CD14-positive monocyte (primary cell): ENCODE measurements around the gene ZFP57. TPM values are rescaled to one million over a fixed set of nuclear protein-coding genes. Genes with fewer than 3 reads are reported as not detected.

Experiments used
- DNase-seq, 3 donors: peaks; one replicate each; pipeline ENCODE4 v3.0.0-alpha.2; 2011 to 2022
- H2AFZ ChIP-seq: 2 replicates; pipeline ENCODE4 v1.6.0; 2012; ENCODE audit warnings: mild to moderate bottlenecking, low read depth, low read length, inconsistent platforms; ENCODE audit not compliant: insufficient read depth, poor library complexity, severe bottlenecking
- H3K27ac ChIP-seq, 2 donors: 1 replicate in 1 of 2; 2 replicates in 1 of 2; pipeline ENCODE4 v1.5.1; 2012 to 2013; ENCODE audit warnings: low read length in 2 of 2, control low read depth in 1 of 2, inconsistent platforms in 1 of 2, low read depth in 1 of 2, mild to moderate bottlenecking in 1 of 2
- H3K27me3 ChIP-seq, 2 donors: one replicate each; pipeline versions ENCODE4 v1.6.0 to v1.6.1; 2011 to 2013; ENCODE audit warnings: low read length in 2 of 2; ENCODE audit not compliant: control insufficient read depth in 2 of 2, insufficient read depth in 2 of 2
- H3K36me3 ChIP-seq, 2 donors: replicated peaks in 1 of 2; 1 replicate in 1 of 2; 2 replicates in 1 of 2; pipeline versions ENCODE4 v1.5.1 to v1.6.1; 2012 to 2013; ENCODE audit warnings: low read length in 2 of 2, control low read depth in 1 of 2, inconsistent platforms in 1 of 2, mild to moderate bottlenecking in 1 of 2; ENCODE audit not compliant: insufficient read depth in 2 of 2, control insufficient read depth in 1 of 2
- H3K4me1 ChIP-seq, 2 donors: 1 replicate in 1 of 2; 2 replicates in 1 of 2; pipeline versions ENCODE4 v1.5.1 to v1.6.1; 2012 to 2013; ENCODE audit warnings: low read length in 2 of 2, control low read depth in 1 of 2, inconsistent platforms in 1 of 2, mild to moderate bottlenecking in 1 of 2, moderate library complexity in 1 of 2; ENCODE audit not compliant: insufficient read depth in 2 of 2, control insufficient read depth in 1 of 2
- H3K4me2 ChIP-seq: replicated peaks from 2 replicates; pipeline ENCODE3; 2012; ENCODE audit warnings: low read length, moderate library complexity, mild to moderate bottlenecking; ENCODE audit not compliant: poor library complexity, severe bottlenecking; ENCODE audit errors: extremely low read depth
- H3K4me3 ChIP-seq, 3 experiments: fragments of 200-600 bp in 1 of 3; sonication (generic) in 1 of 3; replicated peaks in 1 of 3; 1 replicate in 2 of 3; 2 replicates in 1 of 3; pipeline ENCODE4 v1.5.1; 2011 to 2013; ENCODE audit warnings: low read length in 3 of 3, mild to moderate bottlenecking in 3 of 3, control low read depth in 2 of 3, low read depth in 2 of 3, inconsistent platforms in 1 of 3, moderate library complexity in 1 of 3
- H3K79me2 ChIP-seq: 2 replicates; pipeline ENCODE4 v1.6.0; 2012; ENCODE audit warnings: mild to moderate bottlenecking, control low read depth, inconsistent platforms, low read length, moderate library complexity; ENCODE audit not compliant: insufficient read depth
- H3K9ac ChIP-seq: 2 replicates; pipeline ENCODE4 v1.6.0; 2017; ENCODE audit warnings: low read length, mild to moderate bottlenecking; ENCODE audit not compliant: insufficient read depth, poor library complexity, severe bottlenecking
- H3K9me3 ChIP-seq, 2 donors: replicated peaks in 1 of 2; 1 replicate in 1 of 2; 2 replicates in 1 of 2; pipeline versions ENCODE4 v1.5.1 to v1.6.1; 2012 to 2013; ENCODE audit warnings: low read length in 2 of 2, control low read depth in 1 of 2; ENCODE audit not compliant: control insufficient read depth in 1 of 2, insufficient read depth in 1 of 2
- H4K20me1 ChIP-seq: 2 replicates; pipeline ENCODE4 v1.6.0; 2012; ENCODE audit warnings: mild to moderate bottlenecking, low read length, control low read depth, moderate library complexity; ENCODE audit not compliant: insufficient read depth
- H3K27ac Mint-ChIP-seq, 7 donors: one replicate each; pipeline ENCODE4 v1.8.0; 2020; ENCODE audit warnings: mild to moderate bottlenecking in 7 of 7, mixed read lengths in 7 of 7, moderate library complexity in 6 of 7, inconsistent platforms in 2 of 7
- H3K27me3 Mint-ChIP-seq, 3 donors: one replicate each; pipeline ENCODE4 v1.8.0; 2021 to 2022; ENCODE audit warnings: low read depth in 3 of 3, mild to moderate bottlenecking in 3 of 3, mixed read lengths in 3 of 3, moderate library complexity in 3 of 3, inconsistent platforms in 1 of 3
- H3K36me3 Mint-ChIP-seq, 2 donors: one replicate each; pipeline ENCODE4 v1.8.0; 2020; ENCODE audit warnings: mixed read lengths in 2 of 2, inconsistent platforms in 1 of 2, mild to moderate bottlenecking in 1 of 2
- H3K4me1 Mint-ChIP-seq: one replicate; pipeline ENCODE4 v1.8.0; 2020; ENCODE audit warnings: mild to moderate bottlenecking, mixed read lengths
- H3K4me3 Mint-ChIP-seq, 2 donors: one replicate each; pipeline ENCODE4 v1.8.0; 2020; ENCODE audit warnings: mild to moderate bottlenecking in 2 of 2, mixed read lengths in 2 of 2, moderate library complexity in 1 of 2
- H3K9me3 Mint-ChIP-seq, 7 donors: one replicate each; pipeline ENCODE4 v1.8.0; 2020 to 2022; ENCODE audit warnings: mixed read lengths in 7 of 7, mild to moderate bottlenecking in 6 of 7, moderate library complexity in 6 of 7, inconsistent platforms in 2 of 7
- WGBS: methylation state at CpG from one replicate; pipeline ENCODE4 v1.1.5; 2013; ENCODE audit warnings: missing lambda C conversion rate; ENCODE audit not compliant: insufficient coverage; 5-methylcytosine and 5-hydroxymethylcytosine counted together
- intact Hi-C, 2 donors: fragments of 100-400 bp; cut with micrococcal nuclease; formaldehyde crosslinking; loops; one replicate each; pipeline versions ENCODE4 v1.15.0 to v1.15.1; 2023
- polyA plus RNA-seq, 3 donors: library from polyadenylated mRNA; depleted of rRNA in 1 of 3; unstranded in 2 of 3; stranded (reverse) in 1 of 3; fragments of 300-500 nt in 2 of 3; fragments of >200 nt in 1 of 3; fragmentation: Illumina TruSeq in 2 of 3; gene quantifications; 1 replicate in 2 of 3; 2 replicates in 1 of 3; pipeline ENCODE4 v1.2.3, GENCODE V29; 2012 to 2021
- TF ChIP-seq, protein P1 (sequence below): fragments of 200-600 bp; IDR thresholded peaks from one replicate; pipeline ENCODE4 v1.8.0; 2022; ENCODE audit warnings: antibody characterized with exemption, mild to moderate bottlenecking

ZFP57 gene
- polyA plus RNA-seq, 3 donors: 0.72 TPM; not detected in 2

- DNase-seq: no peak
Observed at GRCh38 chr6:29661071-29661470, 19.9 kb downstream of the ZFP57 start.

GRCh38 chr6:29656798-29657197 is 24.2 kb downstream of the ZFP57 start, which contains the start of gene MOG:
MOG (plus strand) TSS chr6:29657092; CDS start chr6:29657210, 118 bp downstream.
- Histone ChIP-seq H3K36me3 (no peaks in the 10 kb centered on the region), H4K20me1 (no peaks in the 10 kb centered on the region), H2AFZ (no peak within 1 kb of the TSS), H3K9ac (no peak within 1 kb of the TSS), H3K4me3 (no peak within 1 kb of the TSS), H3K79me2 (no peaks in the 10 kb centered on the region), H3K27ac (no peak within 1 kb of the TSS), H3K9me3 (no peaks in the 10 kb centered on the region), H3K27me3 (peaks cover 0 to 28% of the 10 kb centered on the region in 2 donors), H3K4me1 (no peaks in the 10 kb centered on the region), H3K4me2 (no peak within 1 kb of the TSS)
- Mint-ChIP-seq H3K9me3 (peaks cover 0 to 3% (median 0%) of the 10 kb centered on the region in 7 donors), H3K27ac (no peak within 1 kb of the TSS), H3K4me3 (peak within 1 kb of the TSS in 1 of 2 donors; percentile 19), H3K36me3 (no peaks in the 10 kb centered on the region), H3K27me3 (peaks cover 14 to 24% (median 20%) of the 10 kb centered on the region in 3 donors), H3K4me1 (peaks cover 3% of the 10 kb centered on the region)
- TF ChIP-seq, protein P1, sequence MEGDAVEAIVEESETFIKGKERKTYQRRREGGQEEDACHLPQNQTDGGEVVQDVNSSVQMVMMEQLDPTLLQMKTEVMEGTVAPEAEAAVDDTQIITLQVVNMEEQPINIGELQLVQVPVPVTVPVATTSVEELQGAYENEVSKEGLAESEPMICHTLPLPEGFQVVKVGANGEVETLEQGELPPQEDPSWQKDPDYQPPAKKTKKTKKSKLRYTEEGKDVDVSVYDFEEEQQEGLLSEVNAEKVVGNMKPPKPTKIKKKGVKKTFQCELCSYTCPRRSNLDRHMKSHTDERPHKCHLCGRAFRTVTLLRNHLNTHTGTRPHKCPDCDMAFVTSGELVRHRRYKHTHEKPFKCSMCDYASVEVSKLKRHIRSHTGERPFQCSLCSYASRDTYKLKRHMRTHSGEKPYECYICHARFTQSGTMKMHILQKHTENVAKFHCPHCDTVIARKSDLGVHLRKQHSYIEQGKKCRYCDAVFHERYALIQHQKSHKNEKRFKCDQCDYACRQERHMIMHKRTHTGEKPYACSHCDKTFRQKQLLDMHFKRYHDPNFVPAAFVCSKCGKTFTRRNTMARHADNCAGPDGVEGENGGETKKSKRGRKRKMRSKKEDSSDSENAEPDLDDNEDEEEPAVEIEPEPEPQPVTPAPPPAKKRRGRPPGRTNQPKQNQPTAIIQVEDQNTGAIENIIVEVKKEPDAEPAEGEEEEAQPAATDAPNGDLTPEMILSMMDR: no peak
- DNase-seq: no peak
- WGBS: 88% methylated on average over 4 of the region's 4 CpGs
- intact Hi-C loops: no loop called here

More at GRCh38 chr6:29661071-29661470, 19.9 kb downstream of the ZFP57 start:
- Histone ChIP-seq H4K20me1 (no peaks in the 10 kb centered on the region), H3K4me3 (no peak overlapping the region), H2AFZ (no peak overlapping the region), H3K79me2 (no peaks in the 10 kb centered on the region), H3K4me1 (no peaks in the 10 kb centered on the region), H3K4me2 (no peak overlapping the region), H3K9me3 (no peaks in the 10 kb centered on the region), H3K27ac (no peak overlapping the region), H3K9ac (no peak overlapping the region), H3K27me3 (peaks cover 0 to 22% of the 10 kb centered on the region in 2 donors), H3K36me3 (no peaks in the 10 kb centered on the region)
- H3K9me3 Mint-ChIP-seq: peaks cover 0 to 3% (median 0%) of the 10 kb centered on the region in 7 donors
- TF ChIP-seq, protein P1: no peak
- no peaks in the 10 kb centered on the region for H3K36me3 Mint-ChIP-seq
- H3K27me3 Mint-ChIP-seq: peaks cover 24 to 36% (median 26%) of the 10 kb centered on the region in 3 donors
- intact Hi-C loops: no loop called here
- H3K27ac Mint-ChIP-seq: no peak overlapping the region
- peak overlapping the region in 1 of 2 donors; percentile 47 for H3K4me3 Mint-ChIP-seq
- peaks cover 3% of the 10 kb centered on the region for H3K4me1 Mint-ChIP-seq
- WGBS: 83% methylated on average over 1 of the region's 3 CpGs
